GM12878 (cell line): ENCODE measurements around the gene ASB6. TPM values are rescaled to one million over a fixed set of nuclear protein-coding genes. Genes with fewer than 3 reads are reported as not detected.

Source experiments
- ATAC-seq: fragments of 200-7000 bp; cut with Tn5 transposase; 3 replicates; pipeline ENCODE4 v1.9.1; 2020; ENCODE audit warnings: mild to moderate bottlenecking, moderate library complexity
- BruUV-seq: library from RNA; stranded (reverse); fragments of 400-500 nt; replicated peaks from 2 replicates; lab custom pipeline; 2021; lab: Mats Ljungman, UMichigan
- CTCF ChIA-PET: fragments of 300-600 bp; sonication (Branson Sonifier 250); formaldehyde crosslinking; extraction: SDS; loops from one replicate; lab custom pipeline; 2021; ENCODE audit warnings: inconsistent platforms; lab: Yijun Ruan, JAX
- POLR2A ChIA-PET: fragments of 350-600 bp; formaldehyde crosslinking; extraction: SDS; loops from one replicate; lab custom pipeline; 2021; ENCODE audit warnings: inconsistent platforms; lab: Charles Lee
- RAD21 ChIA-PET: fragments of 300-600 bp; sonication (Branson Sonifier 250); formaldehyde crosslinking; loops from one replicate; lab custom pipeline; 2023; ENCODE audit warnings: antibody characterized with exemption; ENCODE audit not compliant: unreplicated experiment; lab: Charles Lee
- SMC1A ChIA-PET: fragments of 300-600 bp; sonication (Branson Sonifier 250); formaldehyde crosslinking; loops from one replicate; lab custom pipeline; 2023; ENCODE audit not compliant: unreplicated experiment, uncharacterized antibody; lab: Charles Lee
- DNase-seq: peaks from one replicate; pipeline ENCODE4 v3.0.0-alpha.2; 2011; ENCODE audit warnings: low read depth, low spot score
- FAIRE-seq: peaks from 3 replicates; lab custom pipeline; 2011; peaks lifted over from hg19 to GRCh38; lab: Jason Lieb, UNC
- H2AFZ ChIP-seq: 2 replicates; pipeline ENCODE4 v1.6.0; 2011; ENCODE audit warnings: low read depth, low read length, control low read depth; ENCODE audit not compliant: control insufficient read depth
- H3K27ac ChIP-seq: 2 replicates; pipeline ENCODE4 v1.5.1; 2011; ENCODE audit warnings: control low read depth; ENCODE audit not compliant: control insufficient read depth, insufficient read depth
- H3K27me3 ChIP-seq, 2 experiments: replicated peaks in 1 of 2; 2 replicates each; pipeline versions ENCODE4 v1.6.0 to v1.6.1; 2011; ENCODE audit warnings: low read length in 1 of 2; ENCODE audit not compliant: control insufficient read depth in 2 of 2, insufficient read depth in 2 of 2
- H3K36me3 ChIP-seq, 2 experiments: 2 replicates each; pipeline ENCODE4 v1.5.1; 2011; ENCODE audit warnings: low read length in 1 of 2; ENCODE audit not compliant: control insufficient read depth in 2 of 2, insufficient read depth in 2 of 2
- H3K4me1 ChIP-seq: 2 replicates; pipeline ENCODE4 v1.6.1; 2011; ENCODE audit warnings: mild to moderate bottlenecking, low read length, moderate library complexity, mixed read lengths; ENCODE audit not compliant: control insufficient read depth, insufficient read depth
- H3K4me2 ChIP-seq: 2 replicates; pipeline ENCODE4 v1.6.0; 2011; ENCODE audit warnings: control low read depth; ENCODE audit not compliant: control insufficient read depth, insufficient read depth
- H3K4me3 ChIP-seq: fragments of 200-600 bp; sonication (generic); 2 replicates; pipeline ENCODE4 v1.5.1; 2016
- H3K79me2 ChIP-seq: 2 replicates; pipeline ENCODE4 v1.6.0; 2011; ENCODE audit warnings: low read length; ENCODE audit not compliant: control insufficient read depth, insufficient read depth
- H3K9ac ChIP-seq: 2 replicates; pipeline ENCODE4 v1.8.0; 2011; ENCODE audit warnings: low read length, control low read depth, mixed read lengths; ENCODE audit not compliant: control insufficient read depth, insufficient read depth
- H3K9me3 ChIP-seq: replicated peaks from 3 replicates; pipeline ENCODE4 v1.5.1; 2011; ENCODE audit warnings: mild to moderate bottlenecking, low read length; ENCODE audit not compliant: control insufficient read depth, insufficient read depth
- H4K20me1 ChIP-seq: 2 replicates; pipeline ENCODE4 v1.6.0; 2011; ENCODE audit not compliant: control insufficient read depth, insufficient read depth
- CBX5 ChIP-seq: sonication (generic); IDR thresholded peaks from 2 replicates; pipeline ENCODE4 v1.6.1; 2016; ENCODE audit warnings: low read depth, moderate library complexity, mild to moderate bottlenecking, inconsistent platforms
- CREB1 ChIP-seq: IDR thresholded peaks from 2 replicates; pipeline ENCODE4 v1.6.1; 2012; ENCODE audit warnings: low read depth, mild to moderate bottlenecking, inconsistent platforms
- ETV6 ChIP-seq, 2 experiments: fragments of 450-650 bp in 1 of 2; IDR thresholded peaks in 1 of 2; conservative IDR thresholded peaks in 1 of 2; 2 replicates each; pipeline ENCODE4 v1.6.1; 2014; ENCODE audit warnings: antibody characterized with exemption in 1 of 2, borderline replicate concordance in 1 of 2, low read depth in 1 of 2, mild to moderate bottlenecking in 1 of 2, moderate library complexity in 1 of 2
- FOXK2 ChIP-seq: fragments of 450-650 bp; IDR thresholded peaks from 2 replicates; pipeline ENCODE4 v1.6.1; 2017; ENCODE audit warnings: mild to moderate bottlenecking, moderate library complexity
- GABPA ChIP-seq: IDR thresholded peaks from 2 replicates; pipeline ENCODE4 v1.6.1; 2014; ENCODE audit warnings: antibody characterized with exemption, low read depth, mild to moderate bottlenecking, inconsistent platforms
- GATAD2B ChIP-seq: fragments of 450-650 bp; conservative IDR thresholded peaks from 2 replicates; pipeline ENCODE4 v1.6.1; 2017; ENCODE audit warnings: low read depth, mild to moderate bottlenecking, moderate library complexity
- HDAC6 ChIP-seq: fragments of 200-600 bp; sonication (generic); IDR thresholded peaks from one replicate; pipeline ENCODE4 v1.8.0; 2017; ENCODE audit warnings: antibody characterized with exemption; ENCODE audit not compliant: unreplicated experiment
- IKZF2 ChIP-seq, 2 experiments: fragments of 450-650 bp; IDR thresholded peaks; 2 replicates each; pipeline ENCODE4 v1.6.1; 2017; ENCODE audit warnings: mild to moderate bottlenecking in 2 of 2, moderate library complexity in 2 of 2
- JUNB ChIP-seq: IDR thresholded peaks from 2 replicates; pipeline ENCODE4 v1.6.1; 2016; ENCODE audit warnings: antibody characterized with exemption, mild to moderate bottlenecking
- MTA2 ChIP-seq: fragments of 450-650 bp; IDR thresholded peaks from 2 replicates; pipeline ENCODE4 v1.6.1; 2016; ENCODE audit warnings: low read depth, mild to moderate bottlenecking, moderate library complexity
- POLR2A ChIP-seq: IDR thresholded peaks from 2 replicates; pipeline ENCODE4 v1.6.1; 2011; ENCODE audit warnings: low read depth, mild to moderate bottlenecking, low read length
- POLR2AphosphoS2 ChIP-seq: IDR thresholded peaks from 2 replicates; pipeline ENCODE4 v1.6.1; 2011; ENCODE audit warnings: low read depth, mild to moderate bottlenecking, low read length, improper control_type of control experiment, moderate library complexity
- RB1 ChIP-seq: fragments of 450-650 bp; formaldehyde crosslinking; IDR thresholded peaks from 2 replicates; pipeline ENCODE4 v1.6.1; 2017; ENCODE audit warnings: mild to moderate bottlenecking, borderline replicate concordance
- RFX5 ChIP-seq: IDR thresholded peaks from 2 replicates; pipeline ENCODE4 v1.6.1; 2011; ENCODE audit warnings: low read depth, low read length, improper control_type of control experiment
- STAT1 ChIP-seq: fragments of 450-650 bp; conservative IDR thresholded peaks from 2 replicates; pipeline ENCODE4 v1.6.1; 2014; ENCODE audit warnings: antibody characterized with exemption, mild to moderate bottlenecking
- SUZ12 ChIP-seq: fragments of 200-600 bp; sonication (generic); IDR thresholded peaks from one replicate; pipeline ENCODE4 v1.6.1; 2018; ENCODE audit warnings: antibody characterized with exemption, mild to moderate bottlenecking; ENCODE audit not compliant: unreplicated experiment
- YBX1 ChIP-seq: fragments of 450-650 bp; IDR thresholded peaks from 2 replicates; pipeline ENCODE4 v1.6.1; 2016; ENCODE audit warnings: antibody characterized with exemption
- YY1 ChIP-seq: IDR thresholded peaks from 2 replicates; pipeline ENCODE4 v1.6.1; 2011; ENCODE audit warnings: low read depth, mild to moderate bottlenecking, low read length
- ZZZ3 ChIP-seq: IDR thresholded peaks from 2 replicates; pipeline ENCODE4 v1.6.1; 2011; ENCODE audit warnings: low read depth; ENCODE audit not compliant: control insufficient read depth, insufficient read length
- WGBS: methylation state at CpG from one replicate; pipeline ENCODE4 v1.1.6; 2016; ENCODE audit warnings: low lambda C conversion rate; ENCODE audit not compliant: insufficient replicate concordance, insufficient coverage; ENCODE audit errors: missing lambda C conversion rate; 5-methylcytosine and 5-hydroxymethylcytosine counted together
- in situ Hi-C: fragments of 300-500 bp; cut with MboI; formaldehyde crosslinking; loops from 9 replicates; pipeline ENCODE4 v1.14.3; 2018; ENCODE audit warnings: mixed read lengths
- intact Hi-C: fragments of 100-400 bp; cut with micrococcal nuclease; formaldehyde crosslinking; loops from one replicate; pipeline ENCODE4 v1.14.2; 2022; ENCODE audit not compliant: unreplicated experiment
- polyA plus RNA-seq, 11 experiments: library from polyadenylated mRNA; depleted of rRNA in 4 of 11; unstranded in 6 of 11; stranded (reverse) in 5 of 11; fragments of >200 nt; fragmentation: Nextera tagmentation in 4 of 11; fragmentation: Illumina TruSeq in 1 of 11; extraction: Ambion mirVana in 4 of 11; extraction: Trizol in 1 of 11; gene quantifications; 1 replicate in 1 of 11; 2 replicates in 10 of 11; pipeline versions ENCODE4 v1.2.1 to v1.2.3, GENCODE V29; 2011 to 2016; ENCODE audit warnings: inconsistent platforms in 2 of 11, missing spikeins in 2 of 11, low read depth in 1 of 11
- total RNA-seq, 4 experiments: library from RNA; depleted of rRNA in 3 of 4; stranded (reverse); fragments of >200 nt in 3 of 4; fragmentation: Illumina TruSeq in 1 of 4; extraction: Trizol in 1 of 4; gene quantifications; 2 replicates each; pipeline versions ENCODE4 v1.2.1 to v1.2.3, GENCODE V29; 2013 to 2021
- TF ChIP-seq, protein P1 (sequence below): fragments of 450-650 bp; IDR thresholded peaks from 2 replicates; pipeline ENCODE4 v1.6.1; 2017; ENCODE audit warnings: mild to moderate bottlenecking, moderate library complexity

The ASB6 gene
- total and polyA plus RNA-seq, 10 of the 15 experiments (the other 5 are each of a cell fraction or from before 2014, with no cell fraction given) = 0.80 to 18.2 (median 9.9) TPM

- FAIRE-seq (peak; percentile 47), ATAC-seq (peak; percentile 80), DNase-seq (peak; percentile 39)
- ChIA-PET SMC1A (interaction anchor here (0.8 to 6.8 kb wide), 10 partner anchors 16 to 513 kb away, joined by 3 to 83 read pairs (median 4); partner anchors contain the start of genes ASB6 and IER5L), POLR2A (interaction anchor here (0.7 to 3.0 kb wide), 8 partner anchors 18 to 495 kb away, joined by 3 to 21 read pairs (median 3); no protein-coding TSS in a partner anchor), RAD21 (interaction anchor here (0.6 to 6.4 kb wide), 8 partner anchors 14 to 495 kb away, joined by 3 to 130 read pairs (median 8); partner anchors contain the start of gene IER5L), CTCF (interaction anchor here (0.7 to 5.2 kb wide), 15 partner anchors 13 to 1350 kb away, joined by 3 to 194 read pairs (median 4); partner anchors contain the start of genes GOLGA2 and SWI5)
- Histone ChIP-seq H3K27ac (peak within 1 kb of the TSS; percentile 90), H4K20me1 (no peaks in the 10 kb centered on the region), H3K79me2 (peaks cover 48% of the 10 kb centered on the region), H3K36me3 (peaks cover 0 to 3% of the 10 kb centered on the region in 2 experiments; a peak in 2 of 4 replicates), H3K4me1 (peaks cover 18% of the 10 kb centered on the region), H3K9me3 (no peaks in the 10 kb centered on the region), H3K9ac (peak within 1 kb of the TSS; percentile 95), H3K27me3 (peaks cover 0 to 2% of the 10 kb centered on the region in 2 experiments; a peak in 2 of 4 replicates), H3K4me3 (peak within 1 kb of the TSS; percentile 93), H3K4me2 (peak within 1 kb of the TSS; percentile 81), H2AFZ (peak within 1 kb of the TSS; percentile 94)
- intact Hi-C loops = no loop called here
- in situ Hi-C loops = no loop called here
- WGBS = 2% methylated on average over 35 of the region's 55 CpGs
- TSS peak; percentile 67 for BruUV-seq
- no peak for TF ChIP-seq ZZZ3
- TF ChIP-seq YY1 = peak; percentile 28; the same call in 1 of the 2 replicates
- no peak for TF ChIP-seq YBX1
- no peak for TF ChIP-seq FOXK2
- no peak for TF ChIP-seq JUNB
- TF ChIP-seq GATAD2B = no peak; the same call in none of the 2 replicates
- peak; percentile 58; the same call in 1 of the 2 replicates for TF ChIP-seq STAT1
- no peak for TF ChIP-seq RFX5
- no peak; a peak in 1 of 4 replicates for TF ChIP-seq IKZF2 (IDR thresholded peaks at IDR 0.05)
- no peak for TF ChIP-seq MTA2
- TF ChIP-seq CREB1 = peak; percentile 93
- peak; percentile 91 for TF ChIP-seq POLR2AphosphoS2
- TF ChIP-seq CBX5 = peak; percentile 40; the same call in 1 of the 2 replicates
- TF ChIP-seq, protein P1, sequence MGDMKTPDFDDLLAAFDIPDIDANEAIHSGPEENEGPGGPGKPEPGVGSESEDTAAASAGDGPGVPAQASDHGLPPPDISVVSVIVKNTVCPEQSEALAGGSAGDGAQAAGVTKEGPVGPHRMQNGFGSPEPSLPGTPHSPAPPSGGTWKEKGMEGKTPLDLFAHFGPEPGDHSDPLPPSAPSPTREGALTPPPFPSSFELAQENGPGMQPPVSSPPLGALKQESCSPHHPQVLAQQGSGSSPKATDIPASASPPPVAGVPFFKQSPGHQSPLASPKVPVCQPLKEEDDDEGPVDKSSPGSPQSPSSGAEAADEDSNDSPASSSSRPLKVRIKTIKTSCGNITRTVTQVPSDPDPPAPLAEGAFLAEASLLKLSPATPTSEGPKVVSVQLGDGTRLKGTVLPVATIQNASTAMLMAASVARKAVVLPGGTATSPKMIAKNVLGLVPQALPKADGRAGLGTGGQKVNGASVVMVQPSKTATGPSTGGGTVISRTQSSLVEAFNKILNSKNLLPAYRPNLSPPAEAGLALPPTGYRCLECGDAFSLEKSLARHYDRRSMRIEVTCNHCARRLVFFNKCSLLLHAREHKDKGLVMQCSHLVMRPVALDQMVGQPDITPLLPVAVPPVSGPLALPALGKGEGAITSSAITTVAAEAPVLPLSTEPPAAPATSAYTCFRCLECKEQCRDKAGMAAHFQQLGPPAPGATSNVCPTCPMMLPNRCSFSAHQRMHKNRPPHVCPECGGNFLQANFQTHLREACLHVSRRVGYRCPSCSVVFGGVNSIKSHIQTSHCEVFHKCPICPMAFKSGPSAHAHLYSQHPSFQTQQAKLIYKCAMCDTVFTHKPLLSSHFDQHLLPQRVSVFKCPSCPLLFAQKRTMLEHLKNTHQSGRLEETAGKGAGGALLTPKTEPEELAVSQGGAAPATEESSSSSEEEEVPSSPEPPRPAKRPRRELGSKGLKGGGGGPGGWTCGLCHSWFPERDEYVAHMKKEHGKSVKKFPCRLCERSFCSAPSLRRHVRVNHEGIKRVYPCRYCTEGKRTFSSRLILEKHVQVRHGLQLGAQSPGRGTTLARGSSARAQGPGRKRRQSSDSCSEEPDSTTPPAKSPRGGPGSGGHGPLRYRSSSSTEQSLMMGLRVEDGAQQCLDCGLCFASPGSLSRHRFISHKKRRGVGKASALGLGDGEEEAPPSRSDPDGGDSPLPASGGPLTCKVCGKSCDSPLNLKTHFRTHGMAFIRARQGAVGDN = peak; percentile 76
- TF ChIP-seq POLR2A = peak; percentile 98
- no peak for TF ChIP-seq ETV6 (conservative IDR thresholded peaks at IDR 0.05 in 1 of 2, IDR thresholded peaks at IDR 0.05 in 1 of 2; ENCODE audit: borderline replicate concordance in 1 of 2, low read depth in 1 of 2)
- TF ChIP-seq HDAC6 = no peak
- TF ChIP-seq GABPA = peak; percentile 76
- no peak for TF ChIP-seq SUZ12
- TF ChIP-seq RB1 = peak; percentile 92
Observed at GRCh38 chr9:129626079-129626624, 15.8 kb downstream of the ASB6 start, which contains the start of gene NTMT1. NTMT1 (plus strand) TSS chr9:129626163; CDS start chr9:129632704, 6,541 bp downstream.
